GM12878 (cell line): ENCODE data around the gene TMEM266. TPM values are rescaled to one million over a fixed set of nuclear protein-coding genes. Genes with fewer than 3 reads are reported as not detected.

Source experiments
- ATAC-seq: fragments of 200-7000 bp; cut with Tn5 transposase; 3 replicates; pipeline ENCODE4 v1.9.1; 2020; ENCODE audit warnings: mild to moderate bottlenecking, moderate library complexity
- BruUV-seq: library from RNA; stranded (reverse); fragments of 400-500 nt; replicated peaks from 2 replicates; lab custom pipeline; 2021; lab: Mats Ljungman, UMichigan
- CTCF ChIA-PET: fragments of 300-600 bp; sonication (Branson Sonifier 250); formaldehyde crosslinking; extraction: SDS; loops from one replicate; lab custom pipeline; 2021; ENCODE audit warnings: inconsistent platforms; lab: Yijun Ruan, JAX
- POLR2A ChIA-PET: fragments of 350-600 bp; formaldehyde crosslinking; extraction: SDS; loops from one replicate; lab custom pipeline; 2021; ENCODE audit warnings: inconsistent platforms; lab: Charles Lee
- RAD21 ChIA-PET: fragments of 300-600 bp; sonication (Branson Sonifier 250); formaldehyde crosslinking; loops from one replicate; lab custom pipeline; 2023; ENCODE audit warnings: antibody characterized with exemption; ENCODE audit not compliant: unreplicated experiment; lab: Charles Lee
- SMC1A ChIA-PET: fragments of 300-600 bp; sonication (Branson Sonifier 250); formaldehyde crosslinking; loops from one replicate; lab custom pipeline; 2023; ENCODE audit not compliant: unreplicated experiment, uncharacterized antibody; lab: Charles Lee
- DNase-seq: peaks from one replicate; pipeline ENCODE4 v3.0.0-alpha.2; 2011; ENCODE audit warnings: low read depth, low spot score
- FAIRE-seq: peaks from 3 replicates; lab custom pipeline; 2011; peaks lifted over from hg19 to GRCh38; lab: Jason Lieb, UNC
- H2AFZ ChIP-seq: 2 replicates; pipeline ENCODE4 v1.6.0; 2011; ENCODE audit warnings: low read depth, low read length, control low read depth; ENCODE audit not compliant: control insufficient read depth
- H3K27ac ChIP-seq: 2 replicates; pipeline ENCODE4 v1.5.1; 2011; ENCODE audit warnings: control low read depth; ENCODE audit not compliant: control insufficient read depth, insufficient read depth
- H3K27me3 ChIP-seq, 2 experiments: replicated peaks in 1 of 2; 2 replicates each; pipeline versions ENCODE4 v1.6.0 to v1.6.1; 2011; ENCODE audit warnings: low read length in 1 of 2; ENCODE audit not compliant: control insufficient read depth in 2 of 2, insufficient read depth in 2 of 2
- H3K36me3 ChIP-seq, 2 experiments: 2 replicates each; pipeline ENCODE4 v1.5.1; 2011; ENCODE audit warnings: low read length in 1 of 2; ENCODE audit not compliant: control insufficient read depth in 2 of 2, insufficient read depth in 2 of 2
- H3K4me1 ChIP-seq: 2 replicates; pipeline ENCODE4 v1.6.1; 2011; ENCODE audit warnings: mild to moderate bottlenecking, low read length, moderate library complexity, mixed read lengths; ENCODE audit not compliant: control insufficient read depth, insufficient read depth
- H3K4me2 ChIP-seq: 2 replicates; pipeline ENCODE4 v1.6.0; 2011; ENCODE audit warnings: control low read depth; ENCODE audit not compliant: control insufficient read depth, insufficient read depth
- H3K4me3 ChIP-seq: fragments of 200-600 bp; sonication (generic); 2 replicates; pipeline ENCODE4 v1.5.1; 2016
- H3K79me2 ChIP-seq: 2 replicates; pipeline ENCODE4 v1.6.0; 2011; ENCODE audit warnings: low read length; ENCODE audit not compliant: control insufficient read depth, insufficient read depth
- H3K9ac ChIP-seq: 2 replicates; pipeline ENCODE4 v1.8.0; 2011; ENCODE audit warnings: low read length, control low read depth, mixed read lengths; ENCODE audit not compliant: control insufficient read depth, insufficient read depth
- H3K9me3 ChIP-seq: replicated peaks from 3 replicates; pipeline ENCODE4 v1.5.1; 2011; ENCODE audit warnings: mild to moderate bottlenecking, low read length; ENCODE audit not compliant: control insufficient read depth, insufficient read depth
- H4K20me1 ChIP-seq: 2 replicates; pipeline ENCODE4 v1.6.0; 2011; ENCODE audit not compliant: control insufficient read depth, insufficient read depth
- ATF7 ChIP-seq: fragments of 450-650 bp; IDR thresholded peaks from 2 replicates; pipeline ENCODE4 v1.6.1; 2016; ENCODE audit warnings: low read depth, mild to moderate bottlenecking
- BHLHE40 ChIP-seq, 2 experiments: fragments of 450-650 bp in 1 of 2; IDR thresholded peaks; 2 replicates each; pipeline ENCODE4 v1.6.1; 2011 to 2017; ENCODE audit warnings: low read depth in 2 of 2, borderline replicate concordance in 1 of 2, improper control_type of control experiment in 1 of 2, low read length in 1 of 2, mild to moderate bottlenecking in 1 of 2
- BMI1 ChIP-seq: fragments of 450-650 bp; IDR thresholded peaks from 2 replicates; pipeline ENCODE4 v1.6.1; 2016; ENCODE audit warnings: mild to moderate bottlenecking, moderate library complexity, borderline replicate concordance
- CREM ChIP-seq: IDR thresholded peaks from 2 replicates; pipeline ENCODE4 v1.6.1; 2014; ENCODE audit warnings: antibody characterized with exemption, low read depth
- DPF2 ChIP-seq: fragments of 450-650 bp; IDR thresholded peaks from 2 replicates; pipeline ENCODE4 v1.6.1; 2017; ENCODE audit warnings: mild to moderate bottlenecking
- NFIC ChIP-seq: IDR thresholded peaks from 2 replicates; pipeline ENCODE4 v1.6.1; 2012; ENCODE audit warnings: low read depth, mild to moderate bottlenecking, inconsistent platforms, low read length, moderate library complexity
- RAD21 ChIP-seq: IDR thresholded peaks from 2 replicates; pipeline ENCODE4 v1.6.1; 2011; ENCODE audit warnings: mild to moderate bottlenecking, low read depth, low read length, moderate library complexity; ENCODE audit not compliant: insufficient read depth
- RAD51 ChIP-seq: fragments of 450-650 bp; IDR thresholded peaks from 2 replicates; pipeline ENCODE4 v1.6.1; 2016; ENCODE audit warnings: moderate library complexity, mild to moderate bottlenecking, inconsistent platforms
- RUNX3 ChIP-seq: IDR thresholded peaks from 2 replicates; pipeline ENCODE4 v1.6.1; 2012; ENCODE audit warnings: low read length, inconsistent platforms
- SIN3A ChIP-seq: IDR thresholded peaks from 2 replicates; pipeline ENCODE4 v1.6.1; 2012; ENCODE audit warnings: low read depth, low read length, improper control_type of control experiment
- SMAD1 ChIP-seq: fragments of 450-650 bp; IDR thresholded peaks from 2 replicates; pipeline ENCODE4 v1.6.1; 2018; ENCODE audit warnings: mild to moderate bottlenecking, low read depth; ENCODE audit not compliant: partially characterized antibody
- SMC3 ChIP-seq: IDR thresholded peaks from 2 replicates; pipeline ENCODE4 v1.6.1; 2011; ENCODE audit warnings: low read length, improper control_type of control experiment, borderline replicate concordance
- SREBF2 ChIP-seq: IDR thresholded peaks from 2 replicates; pipeline ENCODE4 v1.6.1; 2012; ENCODE audit warnings: mild to moderate bottlenecking, low read length
- TBL1XR1 ChIP-seq: IDR thresholded peaks from 2 replicates; pipeline ENCODE4 v1.6.1; 2012; ENCODE audit warnings: low read depth, low read length, improper control_type of control experiment
- WRNIP1 ChIP-seq: IDR thresholded peaks from 2 replicates; pipeline ENCODE4 v1.6.1; 2011; ENCODE audit warnings: low read depth, low read length, improper control_type of control experiment, borderline replicate concordance
- ZBTB40 ChIP-seq: fragments of 450-650 bp; IDR thresholded peaks from 2 replicates; pipeline ENCODE4 v1.6.1; 2016; ENCODE audit warnings: mild to moderate bottlenecking, moderate library complexity, borderline replicate concordance
- ZSCAN29 ChIP-seq: fragments of 450-650 bp; IDR thresholded peaks from 2 replicates; pipeline ENCODE4 v1.6.1; 2017; ENCODE audit warnings: mild to moderate bottlenecking, moderate library complexity
- WGBS: methylation state at CpG from one replicate; pipeline ENCODE4 v1.1.6; 2016; ENCODE audit warnings: low lambda C conversion rate; ENCODE audit not compliant: insufficient replicate concordance, insufficient coverage; ENCODE audit errors: missing lambda C conversion rate; 5-methylcytosine and 5-hydroxymethylcytosine counted together
- in situ Hi-C: fragments of 300-500 bp; cut with MboI; formaldehyde crosslinking; loops from 9 replicates; pipeline ENCODE4 v1.14.3; 2018; ENCODE audit warnings: mixed read lengths
- intact Hi-C: fragments of 100-400 bp; cut with micrococcal nuclease; formaldehyde crosslinking; loops from one replicate; pipeline ENCODE4 v1.14.2; 2022; ENCODE audit not compliant: unreplicated experiment
- polyA plus RNA-seq, 11 experiments: library from polyadenylated mRNA; depleted of rRNA in 4 of 11; unstranded in 6 of 11; stranded (reverse) in 5 of 11; fragments of >200 nt; fragmentation: Nextera tagmentation in 4 of 11; fragmentation: Illumina TruSeq in 1 of 11; extraction: Ambion mirVana in 4 of 11; extraction: Trizol in 1 of 11; gene quantifications; 1 replicate in 1 of 11; 2 replicates in 10 of 11; pipeline versions ENCODE4 v1.2.1 to v1.2.3, GENCODE V29; 2011 to 2016; ENCODE audit warnings: inconsistent platforms in 2 of 11, missing spikeins in 2 of 11, low read depth in 1 of 11
- total RNA-seq, 4 experiments: library from RNA; depleted of rRNA in 3 of 4; stranded (reverse); fragments of >200 nt in 3 of 4; fragmentation: Illumina TruSeq in 1 of 4; extraction: Trizol in 1 of 4; gene quantifications; 2 replicates each; pipeline versions ENCODE4 v1.2.1 to v1.2.3, GENCODE V29; 2013 to 2021
- TF ChIP-seq, protein P1 (sequence below), 3 experiments: IDR thresholded peaks in 2 of 3; conservative IDR thresholded peaks in 1 of 3; 2 replicates each; pipeline ENCODE4 v1.5.1; 2011; ENCODE audit warnings: low read depth in 3 of 3, low read length in 3 of 3, mild to moderate bottlenecking in 3 of 3, control low read depth in 2 of 3, moderate library complexity in 2 of 3, inconsistent platforms in 1 of 3, mixed read lengths in 1 of 3; ENCODE audit not compliant: control insufficient read depth in 2 of 3, insufficient read depth in 1 of 3; ENCODE audit errors: extremely low read depth in 1 of 3

TMEM266 gene
- total and polyA plus RNA-seq, 10 of the 15 experiments (the other 5 are each of a cell fraction or from before 2014, with no cell fraction given): 0.11 to 0.70 (median 0.39) TPM

DNA sequence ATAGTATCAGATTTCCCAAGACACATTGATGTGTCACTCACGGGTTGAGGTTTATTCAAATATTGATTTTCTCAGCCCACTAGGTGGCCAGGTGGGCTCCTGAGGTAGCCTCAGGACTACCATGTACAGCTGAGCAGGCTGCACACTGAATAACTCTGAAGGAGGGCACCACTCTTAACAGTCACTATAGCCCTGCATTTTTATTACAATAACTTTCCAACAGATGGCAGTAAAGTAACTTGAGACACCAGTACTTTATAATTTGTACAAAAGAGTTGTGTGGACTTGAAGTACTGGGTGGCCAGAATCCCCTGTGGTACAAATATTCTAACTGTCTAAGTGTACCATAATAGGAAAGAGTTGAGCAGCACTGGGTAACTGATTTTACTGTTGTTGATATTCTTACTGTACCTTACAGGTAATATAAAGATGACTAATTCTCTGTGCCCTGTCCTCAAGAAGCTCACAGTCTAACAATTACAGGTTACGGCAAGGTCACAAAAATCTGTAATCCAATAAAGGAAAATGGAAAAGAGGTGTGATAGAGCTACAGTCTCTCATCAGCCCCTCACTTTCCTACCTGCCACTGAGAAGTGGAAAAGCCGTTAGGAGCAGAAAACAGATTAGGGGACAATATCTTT, 175.5 kb downstream of the TMEM266 start:
- Histone ChIP-seq H3K27me3 (no peaks in the 10 kb centered on the region), H2AFZ (no peak overlapping the region), H3K9ac (no peak overlapping the region), H3K36me3 (peaks cover 0 to 5% of the 10 kb centered on the region in 2 experiments; a peak in 3 of 4 replicates), H4K20me1 (no peaks in the 10 kb centered on the region), H3K27ac (no peak overlapping the region), H3K79me2 (no peaks in the 10 kb centered on the region), H3K4me3 (no peak overlapping the region), H3K4me2 (no peak overlapping the region), H3K4me1 (no peaks in the 10 kb centered on the region), H3K9me3 (no peaks in the 10 kb centered on the region)
- ChIA-PET SMC1A (interaction anchor here (1.0 to 1.9 kb wide), 9 partner anchors 10 to 632 kb away, joined by 3 to 6 read pairs (median 4); no protein-coding TSS in a partner anchor), POLR2A (no interaction called here), RAD21 (interaction anchor here (0.7 to 1.0 kb wide), 2 partner anchors 100 to 631 kb away, joined by 3 to 4 read pairs; no protein-coding TSS in a partner anchor), CTCF (interaction anchor here (0.7 to 5.4 kb wide), 20 partner anchors 8 to 632 kb away, joined by 3 to 21 read pairs (median 4); no protein-coding TSS in a partner anchor)
- TF ChIP-seq CREM (no peak), DPF2 (no peak), BHLHE40 (IDR thresholded peaks at IDR 0.05; ENCODE audit: borderline replicate concordance in 1 of 2, low read depth in 2 of 2, low read length in 1 of 2) (no peak), SMC3 (peak; percentile 50; the same call in 1 of the 2 replicates), NFIC (no peak), RUNX3 (no peak), BMI1 (no peak), ATF7 (no peak), ZSCAN29 (no peak), SMAD1 (no peak), TBL1XR1 (no peak), SREBF2 (no peak), ZBTB40 (no peak), WRNIP1 (no peak), SIN3A (no peak), RAD51 (no peak), RAD21 (peak; percentile 67)
- TF ChIP-seq, protein P1, sequence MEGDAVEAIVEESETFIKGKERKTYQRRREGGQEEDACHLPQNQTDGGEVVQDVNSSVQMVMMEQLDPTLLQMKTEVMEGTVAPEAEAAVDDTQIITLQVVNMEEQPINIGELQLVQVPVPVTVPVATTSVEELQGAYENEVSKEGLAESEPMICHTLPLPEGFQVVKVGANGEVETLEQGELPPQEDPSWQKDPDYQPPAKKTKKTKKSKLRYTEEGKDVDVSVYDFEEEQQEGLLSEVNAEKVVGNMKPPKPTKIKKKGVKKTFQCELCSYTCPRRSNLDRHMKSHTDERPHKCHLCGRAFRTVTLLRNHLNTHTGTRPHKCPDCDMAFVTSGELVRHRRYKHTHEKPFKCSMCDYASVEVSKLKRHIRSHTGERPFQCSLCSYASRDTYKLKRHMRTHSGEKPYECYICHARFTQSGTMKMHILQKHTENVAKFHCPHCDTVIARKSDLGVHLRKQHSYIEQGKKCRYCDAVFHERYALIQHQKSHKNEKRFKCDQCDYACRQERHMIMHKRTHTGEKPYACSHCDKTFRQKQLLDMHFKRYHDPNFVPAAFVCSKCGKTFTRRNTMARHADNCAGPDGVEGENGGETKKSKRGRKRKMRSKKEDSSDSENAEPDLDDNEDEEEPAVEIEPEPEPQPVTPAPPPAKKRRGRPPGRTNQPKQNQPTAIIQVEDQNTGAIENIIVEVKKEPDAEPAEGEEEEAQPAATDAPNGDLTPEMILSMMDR (IDR thresholded peaks at IDR 0.05 in 2 of 3, conservative IDR thresholded peaks at IDR 0.05 in 1 of 3; ENCODE audit: control insufficient read depth in 2 of 3, extremely low read depth in 1 of 3, insufficient read depth in 1 of 3, low read depth in 3 of 3, low read length in 3 of 3): peak in 2 of 3 experiments; percentile 51 to 57; a peak in 3 of 6 replicates
- 43% methylated on average over 3 of the region's 3 CpGs for WGBS
- FAIRE-seq (no peak), DNase-seq (no peak), ATAC-seq (peak; percentile 86)
- BruUV-seq: no TSS peak
- intact Hi-C loops (loop anchor here (1.0 to 5.0 kb wide), 3 partner anchors 97 to 631 kb away; no protein-coding TSS in a partner anchor), in situ Hi-C loops (no loop called here)
